GM08714 (cell line): ENCODE data around the gene STK35.

Source experiments
- H3K4me3 ChIP-seq: fragments of 200-500 bp; sonication (Bioruptor generic); 2 replicates; pipeline ENCODE4 v1.5.1; 2014; ENCODE audit warnings: mild to moderate bottlenecking, low read length, inconsistent platforms
- ZNF274 ChIP-seq: IDR thresholded peaks from 2 replicates; pipeline ENCODE4 v1.6.1; 2012; ENCODE audit warnings: mild to moderate bottlenecking, low read depth, low read length

The STK35 gene

DNA sequence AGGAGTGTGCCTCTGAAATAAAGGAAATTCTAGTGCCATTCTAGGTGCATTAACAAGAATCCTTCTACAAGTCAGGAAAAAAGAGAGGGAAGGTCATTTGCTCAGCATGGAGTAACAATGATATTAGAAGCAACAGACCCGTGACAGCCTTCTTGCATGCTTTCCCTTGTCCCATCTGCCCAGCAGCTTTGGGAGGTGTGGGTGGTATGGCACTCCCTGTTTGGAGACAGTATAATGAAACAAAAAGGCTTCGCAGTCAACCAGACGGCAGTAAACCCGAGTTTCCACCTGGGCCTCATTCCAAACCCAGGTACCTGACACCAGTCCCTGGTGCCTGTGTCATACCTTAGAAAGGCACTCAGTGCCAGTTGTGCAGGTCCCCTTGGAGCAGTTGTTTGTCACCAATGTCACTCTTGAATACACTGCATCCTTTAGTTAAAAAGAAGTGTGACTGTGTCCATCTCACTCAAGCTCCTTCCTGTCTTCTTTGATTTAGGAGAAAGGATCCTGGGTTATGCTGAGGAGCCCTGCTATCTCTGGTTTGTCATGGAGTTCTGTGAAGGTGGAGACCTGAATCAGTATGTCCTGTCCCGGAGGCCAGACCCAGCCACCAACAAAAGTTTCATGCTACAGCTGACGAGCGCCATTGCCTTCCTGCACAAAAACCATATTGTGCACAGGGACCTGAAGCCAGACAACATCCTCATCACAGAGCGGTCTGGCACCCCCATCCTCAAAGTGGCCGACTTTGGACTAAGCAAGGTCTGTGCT lies 14.7 kb downstream of the STK35 start:
- TF ChIP-seq ZNF274 = no peak

DNA sequence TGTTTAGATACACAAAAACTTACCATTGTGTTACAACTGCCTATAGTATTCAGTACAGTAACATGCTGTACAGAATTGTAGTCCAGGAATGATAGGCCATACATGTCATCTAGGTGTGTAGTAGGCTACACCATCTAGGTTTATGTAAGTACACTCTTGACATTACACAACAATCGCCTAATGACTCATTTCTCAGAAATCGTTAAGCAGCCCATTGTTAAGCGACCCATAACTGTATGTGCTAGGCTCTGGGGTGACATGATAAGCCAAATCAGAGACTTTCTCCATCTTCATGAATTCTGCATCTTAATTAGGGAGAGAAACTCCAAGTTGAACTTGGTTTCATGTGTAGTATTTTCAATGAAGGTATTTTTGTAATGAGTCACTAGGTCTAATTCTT lies 17.2 kb downstream of the STK35 start:
- H3K4me3 ChIP-seq = no peak overlapping the region

More for the DNA sequence above, 14.7 kb downstream of the STK35 start:
- no peak overlapping the region for H3K4me3 ChIP-seq

DNA sequence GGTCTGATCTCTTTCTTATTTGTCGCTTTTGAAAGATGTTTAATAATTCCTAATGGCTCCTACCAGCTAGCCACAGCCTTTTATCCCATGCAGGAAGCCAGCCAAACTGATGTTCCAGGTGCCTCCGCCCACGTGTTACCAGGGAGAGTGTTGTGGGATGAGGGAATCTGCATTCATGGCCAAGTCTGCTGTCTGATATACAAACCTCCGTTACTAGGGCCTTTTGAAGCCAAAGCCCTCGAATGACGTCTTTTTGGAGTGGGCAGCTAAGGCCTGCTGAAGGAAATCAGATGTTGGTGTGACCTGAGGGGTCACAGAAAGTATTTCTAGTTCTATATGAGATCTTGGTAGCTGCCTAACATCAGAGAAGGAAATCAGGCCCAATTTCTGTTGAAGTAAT lies 21.3 kb downstream of the STK35 start:
- no peak overlapping the region for H3K4me3 ChIP-seq
- no peak for TF ChIP-seq ZNF274

More for the DNA sequence above, 17.2 kb downstream of the STK35 start:
- no peak for TF ChIP-seq ZNF274

- no peak for TF ChIP-seq ZNF274
- no peak overlapping the region for H3K4me3 ChIP-seq
These were observed 22.1 kb downstream of the STK35 start for GRCh38 chr20:2123720-2124119.

GRCh38 chr20:2124564-2125213 lies 23.1 kb downstream of the STK35 start:
- no peak for TF ChIP-seq ZNF274
- no peak overlapping the region for H3K4me3 ChIP-seq

DNA sequence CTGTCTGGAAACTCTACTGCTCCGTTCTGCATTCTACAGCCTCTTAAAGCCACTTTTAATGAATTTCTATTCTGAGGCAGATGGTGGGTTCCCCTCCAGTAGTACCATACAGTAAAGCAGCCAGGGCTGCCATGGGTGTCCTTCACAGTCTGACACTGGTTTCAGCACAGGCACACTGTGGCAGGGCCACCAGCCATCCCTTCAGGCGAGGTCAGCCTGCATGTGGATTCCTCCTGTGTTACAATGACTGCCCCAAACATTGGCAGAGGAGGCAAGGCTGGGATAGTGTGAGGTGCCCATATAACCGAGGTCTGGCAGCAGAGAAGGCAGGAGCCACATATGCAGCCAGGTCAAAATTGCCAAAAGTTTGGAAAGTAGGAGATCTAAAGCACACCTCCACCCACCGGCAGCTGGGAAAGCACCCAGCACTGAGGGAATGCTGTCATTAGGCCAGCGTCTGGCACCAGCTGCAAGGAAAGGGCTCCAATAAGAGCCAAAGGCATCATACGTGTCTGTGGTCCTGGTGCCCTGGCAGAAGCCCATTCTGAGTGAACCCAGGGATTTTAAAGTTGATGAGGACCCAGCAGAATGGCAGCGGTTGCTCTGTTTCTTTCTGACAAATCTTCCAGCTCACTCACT lies 24.0 kb downstream of the STK35 start:
- TF ChIP-seq ZNF274 = no peak
- no peak overlapping the region for H3K4me3 ChIP-seq

DNA sequence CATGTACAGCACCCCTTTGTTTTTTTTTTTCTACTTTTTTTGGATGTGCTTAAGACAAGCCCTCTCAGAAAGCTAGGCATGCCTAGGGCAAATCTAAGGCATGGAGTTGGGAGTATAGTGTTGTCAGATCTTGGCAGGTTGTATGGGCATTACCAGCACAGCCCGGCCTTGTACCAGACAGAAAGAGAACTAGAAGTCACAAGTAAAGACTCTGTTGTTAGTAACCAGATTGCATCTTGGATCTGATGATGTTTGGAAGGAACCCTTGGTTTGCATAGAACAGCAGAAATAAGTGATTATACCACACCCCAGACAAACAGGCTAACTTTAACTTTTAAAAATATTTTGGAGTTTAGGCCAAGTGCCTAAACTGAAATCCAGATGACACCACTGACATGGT lies 25.6 kb downstream of the STK35 start:
- TF ChIP-seq ZNF274 = no peak
- H3K4me3 ChIP-seq = no peak overlapping the region

DNA sequence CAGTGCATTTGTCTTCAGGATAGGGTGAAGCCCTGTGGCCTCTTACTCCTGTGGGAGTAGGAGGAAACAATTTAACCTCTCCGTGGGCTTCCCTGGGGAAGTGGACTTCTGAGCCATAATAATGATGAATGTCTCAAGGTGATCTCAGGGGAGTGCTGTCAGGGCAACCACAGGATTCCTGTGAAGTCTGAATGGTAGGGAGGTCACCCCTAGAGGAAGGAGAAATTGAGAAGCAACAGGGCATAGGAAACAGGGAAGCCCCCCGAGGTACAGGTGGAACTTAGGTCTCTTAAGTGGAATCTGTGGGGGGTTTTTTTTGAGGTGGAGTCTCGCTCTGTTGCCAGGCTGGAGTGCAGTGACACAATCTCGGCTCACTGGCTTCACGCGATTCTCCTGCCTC lies 26.9 kb downstream of the STK35 start:
- TF ChIP-seq ZNF274 = no peak
- no peak overlapping the region for H3K4me3 ChIP-seq

DNA sequence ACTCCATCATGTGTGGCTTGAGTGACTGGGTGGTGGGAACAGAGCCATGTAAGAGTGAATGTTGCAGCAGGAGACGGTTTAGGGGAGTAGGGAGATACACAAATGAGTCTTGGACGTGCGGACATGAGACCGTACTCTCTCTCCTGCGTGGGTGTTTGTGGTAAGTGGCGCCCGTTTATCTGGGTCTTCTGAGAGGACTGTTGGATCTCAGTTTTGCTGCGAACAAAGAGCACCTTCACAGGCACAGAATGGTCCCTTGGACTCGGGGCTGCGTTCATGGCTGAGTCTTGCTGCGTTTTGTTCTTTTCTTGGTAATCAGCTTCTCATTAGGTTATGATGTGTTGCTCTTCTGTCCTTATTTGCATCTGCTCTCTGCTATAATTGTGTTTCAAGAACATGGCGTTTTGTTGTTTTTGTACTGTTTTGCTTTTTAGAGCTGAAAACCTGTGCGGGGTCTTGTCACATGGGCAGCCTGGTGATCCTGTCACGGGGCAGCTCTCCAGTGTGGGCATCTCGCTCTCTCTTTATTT lies 28.5 kb downstream of the STK35 start:
- no peak overlapping the region for H3K4me3 ChIP-seq
- no peak for TF ChIP-seq ZNF274

GRCh38 chr20:2130683-2131082 lies 29.1 kb downstream of the STK35 start:
- no peak overlapping the region for H3K4me3 ChIP-seq
- no peak for TF ChIP-seq ZNF274

DNA sequence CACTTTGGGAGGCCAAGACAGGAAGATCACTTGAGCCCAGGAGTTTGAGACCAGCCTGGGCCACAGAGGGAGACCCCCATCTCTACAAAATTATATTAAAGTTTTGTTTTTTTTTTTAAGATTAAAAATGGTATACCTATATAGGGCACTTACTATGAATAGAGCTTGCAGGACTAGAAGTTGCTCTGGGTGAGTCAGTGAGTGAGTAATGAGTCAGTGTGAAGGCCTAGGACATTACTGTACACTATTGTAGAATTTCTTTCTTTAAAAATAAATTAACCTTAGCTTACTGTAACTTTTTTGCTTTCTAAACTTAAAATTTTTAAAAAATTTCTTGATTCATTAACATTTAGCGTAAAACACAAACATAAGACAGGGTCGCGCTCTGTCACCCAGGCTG lies 29.7 kb downstream of the STK35 start:
- H3K4me3 ChIP-seq = no peak overlapping the region
- no peak for TF ChIP-seq ZNF274

DNA sequence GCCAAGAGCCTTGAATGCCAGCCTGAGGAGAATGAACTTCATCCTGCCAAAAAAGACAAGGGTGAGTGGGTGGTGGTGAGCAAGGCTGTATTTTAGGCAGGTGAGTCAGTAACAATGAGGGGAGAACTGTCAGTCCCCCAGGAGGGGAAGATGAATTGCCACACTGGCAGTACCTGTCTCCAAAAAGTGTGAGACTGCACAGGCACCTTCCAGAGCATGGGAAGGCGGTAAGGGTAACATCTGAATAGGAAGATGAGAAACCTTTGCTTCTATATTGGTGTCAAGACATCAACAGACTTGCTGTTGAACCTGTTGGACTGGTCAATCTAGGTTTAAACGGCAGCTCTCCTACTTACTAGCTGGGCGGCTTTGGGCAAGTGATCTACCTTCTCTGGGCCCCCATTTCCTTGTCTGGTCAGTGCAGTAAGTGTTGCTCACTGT lies 30.9 kb downstream of the STK35 start:
- H3K4me3 ChIP-seq = no peak overlapping the region
- TF ChIP-seq ZNF274 = no peak

DNA sequence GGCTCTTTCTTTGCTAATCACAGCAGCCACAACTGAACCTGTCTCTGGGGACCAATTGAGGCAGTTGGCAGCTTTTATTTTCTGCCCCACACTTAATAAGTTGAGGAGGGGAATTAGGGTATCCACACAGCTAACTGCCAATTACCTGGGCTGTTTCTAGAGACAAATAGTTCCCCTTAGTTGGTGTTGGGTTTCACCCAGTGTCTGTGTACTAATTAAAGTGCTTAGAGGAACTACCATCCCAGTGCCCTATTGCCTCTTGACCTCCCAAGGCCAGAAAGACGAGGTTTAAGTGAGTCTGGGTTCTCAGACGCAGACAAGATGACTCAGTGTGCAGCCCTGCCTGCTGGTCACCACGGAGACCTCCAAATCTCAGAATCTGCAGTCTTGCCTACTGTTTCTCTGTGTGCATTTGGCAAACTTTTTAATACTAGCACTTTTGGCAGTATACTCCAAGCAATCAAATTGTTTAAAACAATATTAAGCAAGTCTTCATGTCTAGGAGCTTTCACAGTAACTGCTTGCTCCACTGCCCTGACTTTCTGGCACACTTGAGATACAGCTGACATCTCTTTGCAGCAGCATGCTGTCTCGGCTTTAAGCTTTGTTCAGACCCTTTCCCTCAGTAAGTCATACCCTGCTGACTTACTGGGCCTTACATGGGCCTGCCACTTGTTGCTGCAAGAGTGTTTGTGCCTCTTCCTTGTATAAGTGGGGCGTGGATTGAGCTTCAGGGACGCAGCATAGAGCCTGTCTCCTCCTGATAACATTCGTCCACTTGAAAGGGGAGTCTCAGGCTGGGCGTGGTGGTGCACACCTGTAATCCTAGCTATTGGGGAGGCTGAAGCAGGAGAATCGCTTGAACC lies 31.9 kb downstream of the STK35 start:
- no peak overlapping the region for H3K4me3 ChIP-seq
- no peak for TF ChIP-seq ZNF274

- H3K4me3 ChIP-seq = no peak overlapping the region
- no peak for TF ChIP-seq ZNF274
These were observed 33.4 kb downstream of the STK35 start for GRCh38 chr20:2135013-2135412.

DNA sequence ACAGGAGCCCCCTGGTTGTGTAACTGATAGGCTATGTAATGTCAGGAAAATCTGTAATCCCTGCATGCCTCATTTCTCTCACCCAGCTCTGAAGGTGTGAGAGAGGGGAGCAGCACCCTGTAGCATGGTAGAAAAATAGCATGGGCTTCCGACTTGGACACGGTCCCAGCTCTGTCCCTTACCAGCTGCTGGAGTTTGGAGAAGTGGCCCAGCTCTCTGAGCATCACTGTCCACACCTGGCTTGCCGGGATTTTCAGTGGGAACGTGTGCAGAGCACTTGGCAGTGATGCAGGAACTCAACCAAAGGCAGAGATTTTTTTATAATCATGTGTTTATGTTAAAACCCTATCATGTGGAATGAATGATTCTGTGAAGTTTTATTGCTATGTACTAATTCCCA lies 34.6 kb downstream of the STK35 start:
- no peak for TF ChIP-seq ZNF274
- no peak overlapping the region for H3K4me3 ChIP-seq
